NT2/D1 (cell line): ENCODE measurements around the gene PLEKHA5.

Experiments used
- SUZ12 ChIP-seq: IDR thresholded peaks from 2 replicates; pipeline ENCODE4 v1.6.1; 2011; ENCODE audit not compliant: insufficient read length, insufficient read depth; ENCODE audit errors: extremely low read depth
- YY1 ChIP-seq: IDR thresholded peaks from 2 replicates; pipeline ENCODE4 v1.6.1; 2011; ENCODE audit not compliant: insufficient read length, insufficient read depth
- ZNF274 ChIP-seq: IDR thresholded peaks from 2 replicates; pipeline ENCODE4 v1.6.1; 2011; ENCODE audit warnings: mild to moderate bottlenecking, low read depth, low read length

- TF ChIP-seq YY1 (no peak), ZNF274 (no peak), SUZ12 (no peak)
These were observed 247.2 kb downstream of the PLEKHA5 start for GRCh38 chr12:19376691-19377090.
